Suppressor macrophage treated with lipopolysaccharide for 1 hour (primary cell): ENCODE results near the gene NMRAL1.
A peak's percentile ranks its signal among the peaks of the same experiment; 100 is the strongest.

Experiments used
- DNase-seq, 3 donors: peaks; one replicate each; pipeline ENCODE4 v3.0.0-alpha.2; 2020 to 2022

Gene NMRAL1

DNA sequence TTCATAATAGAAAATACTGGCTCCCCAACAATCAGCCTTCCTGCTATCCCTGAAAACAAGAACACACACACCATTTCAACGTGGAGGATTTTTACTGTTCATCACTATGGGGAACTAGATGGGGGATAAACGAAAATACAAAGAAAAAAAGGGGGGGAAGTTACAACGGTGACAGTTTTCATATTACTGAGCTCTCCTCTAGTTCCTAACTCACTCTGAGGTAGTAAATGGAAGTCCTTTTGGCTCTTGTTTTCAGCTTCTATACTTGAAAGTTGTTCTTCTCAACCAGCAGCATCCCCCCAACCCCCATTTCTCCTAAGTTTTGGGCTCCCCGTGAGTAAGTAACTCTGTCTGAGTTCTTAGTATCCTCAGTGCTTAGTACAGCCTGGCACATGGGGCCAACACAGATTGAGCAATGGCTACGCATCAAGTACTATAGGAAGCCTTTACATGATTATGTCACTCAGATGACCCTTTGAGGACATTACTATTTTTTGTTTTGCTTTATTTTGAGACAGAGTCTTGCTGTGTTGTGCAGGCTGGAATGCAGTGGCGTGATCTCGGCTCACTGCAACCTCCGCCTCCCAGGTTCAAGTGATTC is 53.8 kb downstream of the NMRAL1 start:
- peak; percentile 35 to 69 (median 36) for DNase-seq

GRCh38 chr16:4419402-4419959 is 54.9 kb downstream of the NMRAL1 start:
- DNase-seq, result no peak

GRCh38 chr16:4416200-4417032 is 58.0 kb downstream of the NMRAL1 start, which contains the start of gene CORO7:
TSS of gene CORO7 (minus strand) at chr16:4416596. CDS start at chr16:4416518, 78 bp downstream.
- peak; percentile 95 to 99 (median 98) for DNase-seq

GRCh38 chr16:4415538-4416199 is 58.8 kb downstream of the NMRAL1 start:
- DNase-seq, result peak; percentile 86 to 91 (median 89)

DNA sequence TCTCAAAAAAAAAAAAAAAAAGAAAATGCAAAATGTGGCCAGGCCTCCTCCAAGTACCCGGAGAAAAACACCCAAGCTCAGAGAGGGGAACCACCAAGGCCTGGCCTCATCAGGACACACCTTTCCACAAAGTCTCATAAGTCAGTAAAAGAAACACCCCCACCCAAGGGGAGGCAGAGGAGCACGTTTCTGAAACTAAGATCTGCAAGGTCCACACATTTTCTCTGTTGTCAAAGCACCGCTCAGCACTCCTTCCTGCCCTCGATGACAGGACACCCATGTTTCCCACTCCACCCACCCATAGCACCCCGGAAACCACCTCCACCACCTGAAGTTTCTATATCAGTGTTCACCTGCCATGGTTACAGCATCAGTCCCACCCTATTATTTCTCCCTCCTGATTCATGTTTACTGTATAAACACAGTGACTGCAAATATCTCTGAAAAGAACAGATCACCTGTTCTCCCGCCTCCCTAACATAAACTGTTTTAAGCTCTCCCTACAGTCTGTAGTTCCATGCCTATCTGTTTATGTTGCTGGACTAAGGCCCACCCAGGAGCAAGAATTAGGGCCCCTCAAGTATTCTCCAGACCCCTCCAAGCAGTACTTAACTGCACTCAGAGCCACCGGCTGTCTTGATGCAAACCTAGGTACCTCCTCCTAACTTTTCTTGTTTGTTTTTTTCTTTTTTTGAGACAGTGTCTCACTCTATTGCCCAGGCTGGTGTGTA is 60.1 kb downstream of the NMRAL1 start:
- DNase-seq, result no peak

GRCh38 chr16:4412854-4413253 is 61.6 kb downstream of the NMRAL1 start:
- DNase-seq, result no peak

DNA sequence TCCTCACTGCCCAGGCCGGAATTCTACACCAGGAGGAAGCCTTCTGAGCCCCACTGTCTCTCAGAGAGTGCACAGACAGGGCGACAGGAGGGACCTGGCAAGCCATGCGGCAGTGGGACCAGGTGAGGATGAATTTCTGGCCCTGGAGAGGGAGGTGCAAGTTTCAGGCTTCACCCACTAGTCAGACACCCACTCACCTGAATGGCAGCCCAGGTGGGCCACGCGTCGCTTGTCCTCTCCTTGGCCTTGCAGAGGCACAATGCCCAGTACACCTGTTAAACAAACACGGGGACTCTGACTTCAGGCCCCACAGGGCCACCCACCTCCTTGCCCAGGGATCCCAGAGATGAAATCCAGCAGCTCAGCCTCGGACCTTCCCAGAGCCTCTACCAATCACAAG is 62.3 kb downstream of the NMRAL1 start:
- DNase-seq, result no peak
